ENCODE results near the gene PTPRN2. TPM values are rescaled to one million over a fixed set of nuclear protein-coding genes. Genes with fewer than 3 reads are reported as not detected.

PTPRN2 gene
- polyA plus RNA-seq, 1 of the 3 experiments (the other 2 are of a cell fraction): 4.0 TPM

GRCh38 chr7:157690058-157690832 lies 897.4 kb downstream of the PTPRN2 start (continued):
- TF ChIP-seq GATA2 (CRISPR knock-in tag; IDR thresholded peaks at IDR 0.05): no peak

DNA sequence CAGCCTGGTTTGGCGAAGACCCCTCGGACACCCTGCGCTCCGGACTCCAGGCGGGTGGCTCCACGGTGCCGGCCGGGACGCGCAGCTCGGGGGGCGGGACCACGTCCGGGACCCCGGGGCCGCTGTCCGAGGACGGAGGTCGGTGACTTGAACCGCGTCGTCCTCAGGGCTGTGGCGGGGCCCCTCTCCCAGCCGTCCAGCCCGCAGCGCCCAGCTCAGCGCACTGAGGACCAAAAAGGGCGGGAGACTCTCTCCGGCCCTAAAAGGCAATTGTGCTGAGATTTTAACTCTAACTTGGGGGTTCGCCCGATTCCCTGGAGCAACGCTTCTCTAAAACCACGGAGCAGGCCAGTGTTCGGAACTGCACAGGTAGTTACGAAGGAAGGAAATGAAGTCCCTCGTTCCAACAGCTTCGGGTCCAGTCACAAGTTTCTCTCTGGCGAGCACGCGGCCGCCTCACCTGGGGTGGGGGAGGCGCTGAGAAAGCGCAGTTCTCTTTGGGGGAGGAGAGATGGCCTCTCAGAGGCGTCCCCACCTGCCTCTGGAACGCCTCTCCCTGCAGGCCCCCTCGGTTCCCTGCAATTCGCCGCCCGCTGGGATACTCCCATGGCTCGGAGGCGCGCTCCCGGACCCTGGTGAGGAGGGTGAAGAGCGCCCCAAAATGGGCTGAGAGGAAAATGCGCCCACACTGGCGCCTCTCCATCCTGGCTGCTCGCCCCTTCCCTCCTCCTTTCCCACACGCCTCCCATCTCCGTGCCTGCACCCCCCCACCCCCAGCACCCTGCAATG lies 898.2 kb downstream of the PTPRN2 start:
- WGBS (ENCODE audit: low lambda C conversion rate): 73% methylated on average over 59 of the region's 59 CpGs
- Histone ChIP-seq H3K27me3 (ENCODE audit: insufficient read depth) (no peaks in the 10 kb centered on the region), H3K4me2 (peak overlapping the region; percentile 98), H3K79me2 (ENCODE audit: insufficient read depth) (peaks cover 5% of the 10 kb centered on the region; the same call in 1 of the 2 replicates), H2AFZ (ENCODE audit: low read depth) (peak overlapping the region; percentile 87), H3K4me3 (ENCODE audit: low read depth in 2 of 2, low read length in 1 of 2) (peak overlapping the region; percentile 86 to 96), H3K9me2 (no peaks in the 10 kb centered on the region), H4K20me1 (ENCODE audit: insufficient read depth) (no peaks in the 10 kb centered on the region), H3K4me1 (ENCODE audit: control insufficient read depth in 1 of 2, insufficient read depth in 2 of 2, low read depth in 1 of 2, low read length in 1 of 2) (peaks cover 0 to 17% of the 10 kb centered on the region in 2 experiments; a peak in 1 of 4 replicates), H3K27ac (ENCODE audit: low read depth in 2 of 2, low read length in 1 of 2) (peak overlapping the region in 1 of 2 experiments; percentile 89; a peak in 1 of 4 replicates), H3K9me3 (no peaks in the 10 kb centered on the region), H3K9ac (peak overlapping the region; percentile 74; the same call in 1 of the 2 replicates), H3F3A (replicated peaks; ENCODE audit: insufficient read depth) (peaks cover 8% of the 10 kb centered on the region), H3K36me3 (replicated peaks in 1 of 2; ENCODE audit: control insufficient read depth in 1 of 2, insufficient read depth in 2 of 2, low read length in 1 of 2) (no peaks in the 10 kb centered on the region)
- DNase-seq: peak; percentile 43
- TF ChIP-seq CTCF (IDR thresholded peaks at IDR 0.05) (no peak), MEF2A (IDR thresholded peaks at IDR 0.05; ENCODE audit: borderline replicate concordance, low read depth) (no peak), CHD2 (IDR thresholded peaks at IDR 0.05; ENCODE audit: low read length, partially characterized antibody) (no peak), FOXM1 (IDR thresholded peaks at IDR 0.05; ENCODE audit: low read depth) (no peak), YY1 (IDR thresholded peaks at IDR 0.05; ENCODE audit: low read depth) (no peak), GABPA (IDR thresholded peaks at IDR 0.05; ENCODE audit: low read depth) (no peak), GATA2 (CRISPR knock-in tag; IDR thresholded peaks at IDR 0.05) (no peak), RXRA (IDR thresholded peaks at IDR 0.05; ENCODE audit: borderline replicate concordance, low read depth) (no peak), SMC3 (IDR thresholded peaks at IDR 0.05; ENCODE audit: low read depth, low read length) (no peak), REST (IDR thresholded peaks at IDR 0.05; ENCODE audit: low read depth, low read length) (no peak)
- TF ChIP-seq, protein P1, sequence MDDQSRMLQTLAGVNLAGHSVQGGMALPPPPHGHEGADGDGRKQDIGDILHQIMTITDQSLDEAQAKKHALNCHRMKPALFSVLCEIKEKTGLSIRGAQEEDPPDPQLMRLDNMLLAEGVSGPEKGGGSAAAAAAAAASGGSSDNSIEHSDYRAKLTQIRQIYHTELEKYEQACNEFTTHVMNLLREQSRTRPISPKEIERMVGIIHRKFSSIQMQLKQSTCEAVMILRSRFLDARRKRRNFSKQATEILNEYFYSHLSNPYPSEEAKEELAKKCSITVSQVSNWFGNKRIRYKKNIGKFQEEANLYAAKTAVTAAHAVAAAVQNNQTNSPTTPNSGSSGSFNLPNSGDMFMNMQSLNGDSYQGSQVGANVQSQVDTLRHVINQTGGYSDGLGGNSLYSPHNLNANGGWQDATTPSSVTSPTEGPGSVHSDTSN (IDR thresholded peaks at IDR 0.05): no peak
- TF ChIP-seq, protein P2, sequence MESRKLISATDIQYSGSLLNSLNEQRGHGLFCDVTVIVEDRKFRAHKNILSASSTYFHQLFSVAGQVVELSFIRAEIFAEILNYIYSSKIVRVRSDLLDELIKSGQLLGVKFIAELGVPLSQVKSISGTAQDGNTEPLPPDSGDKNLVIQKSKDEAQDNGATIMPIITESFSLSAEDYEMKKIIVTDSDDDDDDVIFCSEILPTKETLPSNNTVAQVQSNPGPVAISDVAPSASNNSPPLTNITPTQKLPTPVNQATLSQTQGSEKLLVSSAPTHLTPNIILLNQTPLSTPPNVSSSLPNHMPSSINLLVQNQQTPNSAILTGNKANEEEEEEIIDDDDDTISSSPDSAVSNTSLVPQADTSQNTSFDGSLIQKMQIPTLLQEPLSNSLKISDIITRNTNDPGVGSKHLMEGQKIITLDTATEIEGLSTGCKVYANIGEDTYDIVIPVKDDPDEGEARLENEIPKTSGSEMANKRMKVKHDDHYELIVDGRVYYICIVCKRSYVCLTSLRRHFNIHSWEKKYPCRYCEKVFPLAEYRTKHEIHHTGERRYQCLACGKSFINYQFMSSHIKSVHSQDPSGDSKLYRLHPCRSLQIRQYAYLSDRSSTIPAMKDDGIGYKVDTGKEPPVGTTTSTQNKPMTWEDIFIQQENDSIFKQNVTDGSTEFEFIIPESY (IDR thresholded peaks at IDR 0.05; ENCODE audit: borderline replicate concordance, low read depth): no peak
- TF ChIP-seq, protein P3, sequence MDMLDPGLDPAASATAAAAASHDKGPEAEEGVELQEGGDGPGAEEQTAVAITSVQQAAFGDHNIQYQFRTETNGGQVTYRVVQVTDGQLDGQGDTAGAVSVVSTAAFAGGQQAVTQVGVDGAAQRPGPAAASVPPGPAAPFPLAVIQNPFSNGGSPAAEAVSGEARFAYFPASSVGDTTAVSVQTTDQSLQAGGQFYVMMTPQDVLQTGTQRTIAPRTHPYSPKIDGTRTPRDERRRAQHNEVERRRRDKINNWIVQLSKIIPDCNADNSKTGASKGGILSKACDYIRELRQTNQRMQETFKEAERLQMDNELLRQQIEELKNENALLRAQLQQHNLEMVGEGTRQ (IDR thresholded peaks at IDR 0.05; ENCODE audit: borderline replicate concordance, low read depth, low read length): no peak
- POLR2A ChIA-PET: interaction anchor here (0.9 to 1.1 kb wide), 3 partner anchors 9 to 14 kb away, joined by 3 to 10 read pairs (median 8); no protein-coding TSS in a partner anchor
- CTCF ChIA-PET: interaction anchor here (0.9 to 1.5 kb wide), 7 partner anchors 10 to 302 kb away, joined by 3 to 5 read pairs (median 3); no protein-coding TSS in a partner anchor
